K562 (cell line): ENCODE results near the gene GNPAT. TPM values are rescaled to one million over a fixed set of nuclear protein-coding genes. Genes with fewer than 3 reads are reported as not detected.
A peak's percentile ranks its signal among the peaks of the same experiment; 100 is the strongest.

Source experiments
- CTCF ChIP-seq, 3 experiments: IDR thresholded peaks in 2 of 3; conservative IDR thresholded peaks in 1 of 3; 2 replicates each; pipeline ENCODE4 v1.5.1; 2011 to 2012; ENCODE audit warnings: low read length in 3 of 3, mild to moderate bottlenecking in 3 of 3, control low read depth in 2 of 3, improper control_type of control experiment in 1 of 3, inconsistent platforms in 1 of 3, low read depth in 1 of 3, mixed read lengths in 1 of 3, moderate library complexity in 1 of 3; ENCODE audit not compliant: insufficient read depth in 2 of 3
- EGR1 ChIP-seq: fragments of 450-650 bp; conservative IDR thresholded peaks from 2 replicates; pipeline ENCODE4 v1.6.1; 2017; ENCODE audit warnings: mild to moderate bottlenecking
- HDAC2 ChIP-seq: fragments of 450-650 bp; IDR thresholded peaks from 2 replicates; pipeline ENCODE4 v1.6.1; 2016; ENCODE audit warnings: mild to moderate bottlenecking
- HLTF ChIP-seq: fragments of 450-650 bp; IDR thresholded peaks from 2 replicates; pipeline ENCODE4 v1.6.1; 2016
- KDM4B ChIP-seq, 2 experiments: fragments of 450-650 bp in 1 of 2; sonication (generic) in 1 of 2; IDR thresholded peaks; 2 replicates each; pipeline ENCODE4 v1.6.1; 2016 to 2017; ENCODE audit warnings: borderline replicate concordance in 2 of 2, antibody characterized with exemption in 1 of 2, low read depth in 1 of 2, mild to moderate bottlenecking in 1 of 2
- MXI1 ChIP-seq: IDR thresholded peaks from 2 replicates; pipeline ENCODE4 v1.6.1; 2011; ENCODE audit warnings: low read depth, mild to moderate bottlenecking, improper control_type of control experiment, low read length
- NFIC ChIP-seq: fragments of 450-650 bp; IDR thresholded peaks from 2 replicates; pipeline ENCODE4 v1.6.1; 2017; ENCODE audit warnings: mild to moderate bottlenecking, inconsistent platforms
- RCOR1 ChIP-seq, 2 experiments: IDR thresholded peaks; 2 replicates each; pipeline ENCODE4 v1.6.1; 2012; ENCODE audit warnings: low read depth in 2 of 2, low read length in 2 of 2, borderline replicate concordance in 1 of 2, improper control_type of control experiment in 1 of 2
- SMARCA4 ChIP-seq: fragments of 450-650 bp; IDR thresholded peaks from 2 replicates; pipeline ENCODE4 v1.6.1; 2016
- SMARCE1 ChIP-seq: fragments of 450-650 bp; IDR thresholded peaks from 2 replicates; pipeline ENCODE4 v1.7.1; 2016; ENCODE audit warnings: mild to moderate bottlenecking
- SMC3 ChIP-seq: conservative IDR thresholded peaks from 2 replicates; pipeline ENCODE4 v1.6.1; 2011; ENCODE audit warnings: low read depth, low read length, improper control_type of control experiment; ENCODE audit not compliant: insufficient read depth
- STAG1 ChIP-seq: sonication (generic); formaldehyde crosslinking; IDR thresholded peaks from 2 replicates; pipeline ENCODE4 v1.5.0; 2020; ENCODE audit warnings: missing genetic modification reagents, borderline replicate concordance
- TEAD4 ChIP-seq, 2 experiments: sonication (generic) in 1 of 2; formaldehyde crosslinking in 1 of 2; IDR thresholded peaks; 2 replicates each; pipeline versions ENCODE4 v1.6.1 to v1.8.0; 2012 to 2022; ENCODE audit warnings: borderline replicate concordance in 1 of 2, inconsistent platforms in 1 of 2, low read length in 1 of 2, mild to moderate bottlenecking in 1 of 2, missing genetic modification reagents in 1 of 2
- UBTF ChIP-seq, 2 experiments: IDR thresholded peaks; 2 replicates each; pipeline ENCODE4 v1.6.1; 2012; ENCODE audit warnings: improper control_type of control experiment in 2 of 2, low read depth in 2 of 2, low read length in 2 of 2, borderline replicate concordance in 1 of 2
- ZBTB7A ChIP-seq: IDR thresholded peaks from 2 replicates; pipeline ENCODE4 v1.6.1; 2011; ENCODE audit warnings: low read depth, mild to moderate bottlenecking, low read length, moderate library complexity, borderline replicate concordance; ENCODE audit not compliant: control insufficient read depth
- ZMIZ1 ChIP-seq, 2 experiments: fragments of 150-350 bp in 1 of 2; IDR thresholded peaks; 2 replicates each; pipeline ENCODE4 v1.6.1; 2012 to 2016; ENCODE audit warnings: low read depth in 2 of 2, low read length in 2 of 2, mild to moderate bottlenecking in 1 of 2, moderate library complexity in 1 of 2
- ZNF511 ChIP-seq: sonication (generic); formaldehyde crosslinking; IDR thresholded peaks from 2 replicates; pipeline ENCODE4 v1.8.0; 2022; ENCODE audit warnings: mild to moderate bottlenecking, missing genetic modification reagents
- ZNF830 ChIP-seq: fragments of 250-450 bp; sonication (Bioruptor Pico); IDR thresholded peaks from 2 replicates; pipeline ENCODE4 v1.5.0; 2021; ENCODE audit warnings: mild to moderate bottlenecking
- polyA plus RNA-seq, 8 experiments: library from polyadenylated mRNA; depleted of rRNA in 4 of 8; stranded (reverse) in 5 of 8; unstranded in 3 of 8; fragments of >200 nt; fragmentation: Nextera tagmentation in 2 of 8; fragmentation: Illumina TruSeq in 1 of 8; extraction: Ambion mirVana in 2 of 8; extraction: Trizol in 1 of 8; gene quantifications; 2 replicates each; pipeline versions ENCODE4 v1.2.1 to v1.2.3, GENCODE V29; 2011 to 2014; ENCODE audit warnings: inconsistent platforms in 1 of 8, missing spikeins in 1 of 8
- total RNA-seq, 7 experiments: library from RNA; depleted of rRNA in 6 of 7; stranded (reverse); fragments of >200 nt in 6 of 7; fragmentation: Illumina TruSeq in 2 of 7; extraction: Trizol in 2 of 7; gene quantifications; 2 replicates each; pipeline versions ENCODE4 v1.2.1 to v1.2.3, GENCODE V29; 2011 to 2021; ENCODE audit warnings: low replicate concordance in 1 of 7

GNPAT gene
- total and polyA plus RNA-seq, 9 of the 15 experiments (the other 6 are each of a cell fraction or from before 2014, with no cell fraction given): 32.1 to 68.8 (median 50.7) TPM

- TF ChIP-seq SMARCA4 (no peak; the same call in 1 of the 2 replicates), NFIC (0 out of 2 replicates have a peak, but pooled peaks have one; percentile 10), ZMIZ1 (IDR thresholded peaks at IDR 0.05; ENCODE audit: low read depth in 2 of 2, low read length in 2 of 2) (0 out of 4 replicates have a peak, but pooled peaks of 1 of the 2 experiments have one; percentile 47), HLTF (peak; percentile 88), STAG1 (CRISPR knock-in tag) (no peak), SMC3 (no peak), MXI1 (no peak), TEAD4 (IDR thresholded peaks at IDR 0.05; ENCODE audit: low read length) (peak; percentile 54; the same call in 1 of the 2 replicates), TEAD4 (CRISPR knock-in tag; IDR thresholded peaks at IDR 0.05; ENCODE audit: borderline replicate concordance) (no peak), KDM4B (IDR thresholded peaks at IDR 0.05; ENCODE audit: borderline replicate concordance in 2 of 2, low read depth in 1 of 2) (peak in 1 of 2 experiments; percentile 72; a peak in 1 of 4 replicates), EGR1 (peak; percentile 97), UBTF (IDR thresholded peaks at IDR 0.05; ENCODE audit: borderline replicate concordance in 1 of 2, low read depth in 2 of 2, low read length in 2 of 2) (peak in 1 of 2 experiments; percentile 63; a peak in 1 of 4 replicates), ZBTB7A (peak; percentile 71), SMARCE1 (peak; percentile 70; the same call in 1 of the 2 replicates), RCOR1 (IDR thresholded peaks at IDR 0.05; ENCODE audit: borderline replicate concordance in 1 of 2, low read depth in 2 of 2, low read length in 2 of 2) (peak; percentile 49 to 95; a peak in 3 of 4 replicates), ZNF830 (no peak), CTCF (IDR thresholded peaks at IDR 0.05 in 2 of 3, conservative IDR thresholded peaks at IDR 0.05 in 1 of 3; ENCODE audit: insufficient read depth in 2 of 3, low read depth in 1 of 3, low read length in 3 of 3) (0 out of 6 replicates have a peak, but pooled peaks of 1 of the 3 experiments have one; percentile 2), ZNF511 (peak; percentile 2; the same call in 1 of the 2 replicates), HDAC2 (0 out of 2 replicates have a peak, but pooled peaks have one; percentile 58)
Observed at GRCh38 chr1:231201979-231202633, 38.9 kb upstream of the GNPAT start (continued).
